ENCODE measurements around the gene ZKSCAN3.
"Not testable (repeated sequence)": the region's sequence is repeated elsewhere in the genome, so short reads cannot be mapped to it uniquely, and the experiment has no call there.

GRCh38 chr6:28306363-28306762 is 43.4 kb upstream of the ZKSCAN3 start:
- TF ChIP-seq CTCF (IDR thresholded peaks at IDR 0.05; ENCODE audit: insufficient read depth, low read length, poor library complexity, severe bottlenecking); EZH2phosphoT487 (conservative IDR thresholded peaks at IDR 0.05; ENCODE audit: low read length): not testable (repeated sequence)

Measured in SU-DHL-6 (cell line).